Measurements from ENCODE around the gene PPP3CA.

Gene PPP3CA

DNA sequence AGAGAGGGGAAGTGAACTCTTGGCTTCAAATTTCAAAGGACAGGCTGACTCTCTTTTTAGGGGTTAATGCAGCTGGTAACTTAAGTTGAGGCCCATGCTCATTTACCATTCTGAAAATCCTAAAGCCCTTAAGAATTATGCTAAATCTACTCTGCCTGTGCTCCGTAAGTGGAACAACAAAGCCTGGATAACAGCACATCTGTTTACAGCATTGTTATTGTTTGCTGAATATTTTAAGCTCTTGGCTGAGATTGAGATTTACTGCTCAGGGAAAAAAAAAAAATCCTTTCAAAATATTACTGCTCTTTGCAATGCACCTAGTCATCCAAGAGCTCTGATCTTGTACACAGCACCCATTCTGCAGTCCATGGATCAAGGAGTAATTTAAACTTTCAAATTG lies 17.7 kb downstream of the PPP3CA start:
- no peak for DNase-seq

DNA sequence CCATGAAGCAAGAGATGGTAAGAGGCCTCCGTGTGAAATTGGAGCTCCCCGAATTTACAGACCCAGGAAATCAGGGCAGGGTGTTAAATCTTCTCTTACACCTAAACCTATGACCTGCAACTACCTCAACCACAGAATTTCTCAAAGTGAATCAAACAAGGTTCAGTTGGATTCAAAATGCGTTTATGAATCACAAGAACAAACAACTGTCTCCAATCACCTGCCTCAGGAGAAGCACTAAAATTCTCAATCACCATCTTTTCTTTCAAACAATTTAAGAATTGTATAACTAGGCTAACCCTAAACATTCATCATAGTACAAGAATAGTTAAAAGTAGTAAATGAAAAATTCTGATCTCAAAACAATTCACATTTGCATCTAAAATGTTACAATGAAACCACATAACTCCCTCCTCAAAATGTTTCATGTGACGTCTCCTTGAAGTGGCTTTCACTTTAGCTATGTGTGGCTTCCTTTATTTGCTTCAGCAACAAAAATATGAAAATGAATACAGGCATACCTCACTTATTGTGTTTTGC lies 19.2 kb downstream of the PPP3CA start:
- DNase-seq, result peak in 1 of 2 donors; percentile 59

DNA sequence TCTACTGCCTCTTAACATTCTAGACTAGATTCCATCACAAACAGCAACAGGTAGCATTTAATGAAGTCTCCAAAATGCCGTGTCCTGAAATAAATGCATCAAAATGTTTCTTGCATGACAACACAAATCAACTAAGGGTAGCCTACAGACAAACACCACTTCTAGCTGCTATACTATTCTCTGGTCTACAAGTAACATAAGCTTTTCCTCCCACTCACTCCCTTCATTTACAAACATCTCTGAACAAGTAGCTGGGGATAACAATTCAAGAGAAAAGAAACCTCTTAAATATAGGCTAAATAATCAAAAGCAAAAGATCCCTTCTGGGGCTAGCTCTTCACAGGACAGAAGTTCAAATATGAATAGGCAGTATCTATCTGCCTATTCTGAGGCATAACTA lies 20.8 kb downstream of the PPP3CA start:
- no peak for DNase-seq

DNA sequence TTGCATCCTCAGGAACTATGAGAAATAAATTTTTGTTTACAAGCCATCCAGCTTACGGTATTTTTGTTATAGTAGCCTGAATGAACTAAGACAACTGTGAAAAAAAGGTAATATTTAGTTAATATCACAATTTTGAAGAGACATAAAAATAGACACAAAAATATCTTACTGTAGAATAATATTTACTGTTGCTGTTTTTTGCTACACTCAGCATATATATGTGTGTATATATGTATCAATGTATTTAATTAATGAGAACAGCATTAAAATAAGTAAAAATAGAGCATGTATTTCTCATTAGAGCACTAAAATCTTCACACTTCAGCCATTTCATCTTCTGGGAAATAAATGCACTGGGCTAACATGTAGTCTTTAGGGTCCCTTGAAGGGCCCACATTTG lies 24.6 kb downstream of the PPP3CA start:
- no peak for DNase-seq

DNA sequence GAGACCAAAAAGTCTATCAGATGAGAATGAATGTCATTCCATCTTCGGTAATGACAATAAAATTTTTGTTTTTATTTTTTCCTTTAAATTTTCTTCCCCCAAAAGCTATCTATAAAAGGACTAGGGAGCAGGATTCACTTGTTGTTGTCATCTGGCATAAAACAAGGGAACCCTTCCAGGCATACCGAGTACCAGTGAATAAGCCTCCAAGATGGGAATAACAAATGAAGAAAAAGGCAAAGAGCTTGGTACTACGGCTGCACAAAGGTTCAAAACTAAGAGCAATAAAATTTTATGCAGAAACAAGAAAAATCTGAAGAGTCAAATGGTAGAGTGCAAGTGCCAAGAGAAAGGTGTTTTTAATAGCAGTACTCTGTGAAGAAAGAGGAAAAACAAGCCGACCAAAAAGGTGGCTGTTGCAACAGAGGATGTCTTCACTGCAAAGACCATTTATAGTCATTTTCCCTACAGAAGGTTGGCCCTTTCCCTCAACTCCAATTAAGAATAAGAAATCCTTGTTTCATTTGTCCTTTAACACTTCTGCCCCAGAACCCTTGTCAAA lies 25.8 kb downstream of the PPP3CA start:
- no peak for DNase-seq

DNA sequence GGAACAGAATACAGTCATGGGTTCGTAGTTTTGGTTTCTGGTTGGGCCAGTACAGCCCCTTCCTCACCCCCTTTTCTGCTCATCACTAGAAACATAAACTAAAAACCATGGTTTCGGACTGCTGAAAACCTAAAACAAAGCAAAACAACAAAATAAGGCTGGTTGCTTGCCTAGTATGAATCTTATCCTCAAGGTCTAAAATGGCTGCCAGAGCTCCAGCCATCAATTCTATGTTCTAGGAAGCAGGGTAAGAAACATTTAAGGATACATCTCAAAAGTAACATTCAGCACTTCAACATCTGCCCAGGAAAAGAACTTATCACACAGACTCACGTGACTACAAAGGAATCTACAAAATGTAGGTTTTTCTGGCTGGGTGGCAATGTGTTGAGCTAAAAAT lies 31.5 kb downstream of the PPP3CA start:
- DNase-seq, result no peak

DNA sequence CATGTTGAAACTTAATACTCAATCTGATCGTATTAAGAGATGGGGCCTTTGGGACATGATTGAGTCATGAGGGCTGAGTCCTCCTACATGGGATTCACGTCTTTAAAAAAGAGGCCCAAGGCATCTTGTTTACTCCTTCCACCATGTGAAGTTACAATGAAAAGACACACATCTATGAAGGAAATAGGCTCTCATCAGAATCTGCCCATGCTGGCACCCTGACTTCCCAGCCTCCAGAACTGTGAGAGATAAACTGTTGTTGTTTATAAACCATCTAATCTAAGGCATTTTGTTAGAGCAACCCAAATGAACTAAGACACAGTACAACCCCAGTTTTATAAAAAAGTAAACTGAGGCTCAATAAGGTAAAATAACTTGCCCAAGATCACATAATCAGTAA lies 32.3 kb downstream of the PPP3CA start:
- no peak for DNase-seq

DNA sequence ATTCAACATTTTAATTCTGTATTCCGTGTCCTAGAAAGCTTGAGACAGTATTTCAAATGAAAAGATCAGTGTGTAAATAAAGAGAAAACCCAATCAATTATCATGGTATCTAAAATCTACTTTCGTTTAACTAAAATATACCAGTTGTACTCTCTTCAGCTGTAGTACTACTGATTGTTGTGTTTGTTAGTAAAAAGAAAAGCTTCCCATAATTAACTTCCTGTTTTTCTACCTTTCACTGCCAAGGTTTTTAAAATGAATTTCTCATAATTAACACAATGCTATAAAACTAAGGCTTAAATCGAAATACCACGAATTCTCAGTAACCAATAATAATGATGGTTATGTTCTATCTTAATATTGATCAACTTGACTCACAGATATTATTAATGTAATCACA lies 37.4 kb downstream of the PPP3CA start:
- DNase-seq, result no peak

DNA sequence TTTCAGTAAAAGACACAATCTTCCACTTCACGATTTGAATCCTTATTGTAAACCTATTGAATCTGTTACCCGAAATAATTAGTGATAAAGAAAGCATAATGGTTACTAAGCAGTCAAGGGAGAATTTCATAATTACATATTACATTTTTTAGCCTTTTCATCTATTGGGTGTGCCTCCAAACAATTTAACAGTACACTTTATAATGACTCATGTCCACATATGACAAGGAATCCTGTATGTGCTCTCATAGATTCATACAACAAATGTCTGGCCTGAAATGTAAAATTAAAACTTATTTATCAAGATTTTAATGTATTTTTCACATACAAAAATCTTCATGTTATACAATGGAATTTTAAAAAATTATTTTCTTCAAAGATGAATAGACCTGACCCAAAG lies 39.4 kb downstream of the PPP3CA start:
- DNase-seq, result no peak

DNA sequence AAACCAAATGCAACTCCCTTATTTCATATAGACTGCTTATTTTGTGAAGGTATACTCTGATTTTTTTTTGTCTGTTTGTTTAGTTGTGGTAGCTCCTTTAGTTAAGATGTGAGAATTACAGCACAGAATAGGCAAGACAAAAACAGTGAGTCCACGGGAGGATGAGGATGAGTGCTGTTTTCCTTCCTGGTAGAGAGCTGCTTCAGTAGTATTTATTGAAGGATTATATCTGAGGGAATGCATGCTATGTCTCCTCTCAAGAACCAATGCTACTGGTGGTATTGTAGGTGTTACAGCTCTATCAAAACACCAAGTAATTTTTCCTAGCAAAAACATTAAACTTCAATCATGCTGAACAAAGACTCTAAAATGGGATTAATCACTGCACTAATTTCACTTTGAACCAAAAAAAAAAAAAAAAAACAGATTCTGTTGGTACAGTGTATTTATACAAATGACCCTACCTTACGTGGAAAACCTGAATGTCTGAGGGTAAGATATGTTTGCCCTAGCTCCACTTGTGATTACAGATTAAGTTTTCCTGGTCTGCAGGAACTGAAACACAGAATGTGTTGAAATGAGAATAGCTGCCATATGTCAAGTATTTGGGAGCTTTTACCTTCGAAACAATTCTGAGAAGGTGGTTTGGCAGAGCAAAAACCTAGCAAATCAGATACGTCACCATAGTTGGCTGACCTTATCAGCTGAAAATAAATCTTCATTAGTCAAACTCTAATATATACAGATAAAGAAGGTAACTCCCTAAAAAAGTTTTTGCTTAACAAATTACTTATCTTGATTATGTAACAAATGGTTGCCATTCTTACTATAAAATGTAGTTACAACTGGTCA lies 40.3 kb downstream of the PPP3CA start:
- no peak for DNase-seq

DNA sequence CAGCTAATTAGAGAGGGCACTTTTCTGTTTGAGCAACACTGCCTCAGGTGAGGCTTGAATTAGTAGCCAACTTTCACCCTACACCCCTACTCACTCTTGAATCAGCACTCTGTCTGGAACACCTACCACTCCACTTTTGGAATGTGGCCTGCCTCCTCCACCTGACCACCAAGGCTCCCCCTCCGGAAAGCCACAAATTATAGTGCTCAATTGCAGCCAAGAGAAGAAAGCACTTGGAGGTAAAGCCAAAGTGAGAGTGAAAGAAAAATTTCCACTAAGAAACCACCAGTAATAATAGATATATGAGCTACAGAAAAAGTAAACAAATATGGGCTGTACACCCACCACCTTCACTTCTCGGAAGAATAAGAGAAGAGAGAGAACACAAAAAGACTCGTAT lies 41.1 kb downstream of the PPP3CA start:
- DNase-seq, result no peak

DNA sequence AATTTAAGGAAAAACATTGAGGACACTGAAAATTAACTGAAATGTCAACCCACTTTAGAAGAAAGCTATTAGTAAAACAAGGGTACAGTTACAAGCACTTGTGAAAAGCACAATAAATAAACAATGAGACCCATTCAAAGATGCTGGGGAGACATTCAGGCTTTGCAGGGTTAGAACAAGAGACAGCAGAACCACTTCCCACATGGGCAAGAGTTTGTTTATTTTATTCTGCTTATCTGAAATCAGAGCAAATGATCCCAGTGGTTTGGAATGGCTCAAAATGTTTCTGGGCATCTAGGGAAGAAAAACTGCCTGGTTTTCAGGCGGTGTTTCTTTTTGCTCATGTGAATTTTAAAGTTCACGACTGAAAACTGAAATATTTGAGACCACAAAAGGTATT lies 42.4 kb downstream of the PPP3CA start:
- no peak for DNase-seq

DNA sequence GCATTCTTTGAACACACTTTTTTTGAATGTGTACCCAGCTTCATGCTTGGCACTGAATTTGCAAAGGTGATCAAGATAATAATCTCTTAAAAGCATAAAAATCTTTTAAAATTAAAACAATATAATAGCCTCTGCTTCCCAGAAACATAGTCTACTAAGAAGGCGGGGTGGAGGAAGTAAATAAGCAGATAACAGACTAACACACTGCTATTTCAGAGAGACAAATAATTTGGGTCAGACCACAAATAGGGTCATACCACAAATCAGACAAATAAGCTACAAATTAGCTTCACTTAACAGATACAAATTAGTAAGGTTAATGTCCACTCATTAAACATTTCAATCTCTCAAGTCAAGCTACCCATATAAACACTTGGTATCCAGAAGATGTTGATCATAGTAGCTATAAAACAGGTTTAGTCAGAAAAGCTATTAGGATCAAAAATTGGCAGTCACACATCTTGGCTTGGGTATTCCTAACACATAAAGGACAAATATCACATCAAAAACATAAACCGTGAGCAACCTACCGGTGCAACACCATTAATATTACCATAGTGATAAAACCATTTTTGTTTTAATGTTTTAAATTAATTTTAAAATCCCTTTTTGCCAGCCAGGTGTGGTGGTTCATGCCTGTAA lies 47.3 kb downstream of the PPP3CA start:
- no peak for DNase-seq

DNA sequence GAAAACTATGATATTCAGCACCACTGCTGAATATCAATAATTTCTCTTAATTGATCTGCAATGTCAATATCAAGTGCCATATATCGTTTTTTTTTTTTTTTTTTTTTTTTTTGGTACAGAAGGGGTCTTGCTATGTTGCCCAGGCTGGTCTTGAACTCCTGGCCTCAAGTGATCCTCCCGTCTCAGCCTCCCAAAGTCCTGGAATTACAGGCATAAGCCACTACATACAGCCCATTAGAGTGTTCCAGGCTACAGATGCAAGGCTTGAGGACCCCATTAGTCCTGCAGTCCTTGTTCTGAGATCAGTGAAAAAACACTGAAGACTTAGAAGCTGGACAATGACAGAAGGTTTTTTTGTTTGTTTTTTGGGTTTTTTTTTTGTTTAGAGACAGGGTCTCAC lies 48.3 kb downstream of the PPP3CA start:
- no peak for DNase-seq

DNA sequence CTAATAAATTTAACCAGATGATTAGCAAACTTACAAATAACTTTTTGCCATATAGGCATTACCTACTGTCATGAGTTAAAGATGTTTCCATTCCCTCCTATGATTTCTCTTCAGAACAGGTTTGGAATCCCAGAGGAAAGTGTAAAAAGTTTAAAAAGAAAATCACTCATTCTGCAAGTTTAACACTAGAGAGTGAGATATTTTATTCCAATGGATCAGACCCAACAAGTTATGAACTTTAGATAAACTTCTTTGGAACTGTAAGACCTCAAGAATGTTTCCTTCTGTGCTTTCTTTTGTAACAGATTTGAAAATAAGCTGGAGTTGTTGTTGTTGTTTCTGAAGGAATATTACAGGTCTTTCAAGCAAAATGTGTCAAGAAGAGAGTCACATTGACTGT lies 51.6 kb downstream of the PPP3CA start:
- DNase-seq, result no peak

DNA sequence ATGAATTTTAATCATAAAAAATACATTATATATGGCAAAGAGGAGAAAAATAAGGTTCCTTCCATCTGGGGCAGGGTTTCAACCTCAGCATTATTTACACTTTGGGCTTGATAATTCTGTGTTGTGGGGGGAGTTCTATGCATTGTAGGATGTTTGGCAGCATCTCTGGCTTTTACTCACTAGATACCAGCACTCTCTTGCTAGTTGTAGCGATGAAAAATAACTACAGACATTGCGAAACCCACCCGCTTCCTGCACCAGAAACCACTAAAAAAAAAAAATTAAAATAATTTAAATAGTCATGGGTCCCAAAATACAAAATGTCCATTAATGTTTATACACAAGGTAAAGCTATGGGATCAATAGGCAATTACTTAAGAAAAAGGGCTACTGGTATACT lies 52.7 kb downstream of the PPP3CA start:
- no peak for DNase-seq

DNA sequence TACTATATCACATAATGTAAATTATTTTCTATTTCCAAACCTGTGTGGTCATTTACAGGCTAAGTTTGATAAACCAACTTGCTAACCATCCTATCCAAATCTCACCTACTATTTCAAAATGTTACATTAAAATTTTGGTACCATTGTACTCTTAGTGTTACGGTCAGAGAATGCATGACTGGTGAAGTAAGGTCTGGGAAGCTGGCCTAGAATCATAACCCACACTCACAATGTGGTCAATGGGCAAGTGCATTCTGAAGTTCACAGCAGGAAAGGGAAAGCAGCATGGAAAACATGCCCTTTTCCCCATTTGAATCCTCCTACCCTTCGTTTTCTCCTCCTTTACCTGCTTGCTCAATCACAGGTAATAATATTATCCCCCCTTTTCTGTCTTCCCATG lies 54.4 kb downstream of the PPP3CA start:
- no peak for DNase-seq

DNA sequence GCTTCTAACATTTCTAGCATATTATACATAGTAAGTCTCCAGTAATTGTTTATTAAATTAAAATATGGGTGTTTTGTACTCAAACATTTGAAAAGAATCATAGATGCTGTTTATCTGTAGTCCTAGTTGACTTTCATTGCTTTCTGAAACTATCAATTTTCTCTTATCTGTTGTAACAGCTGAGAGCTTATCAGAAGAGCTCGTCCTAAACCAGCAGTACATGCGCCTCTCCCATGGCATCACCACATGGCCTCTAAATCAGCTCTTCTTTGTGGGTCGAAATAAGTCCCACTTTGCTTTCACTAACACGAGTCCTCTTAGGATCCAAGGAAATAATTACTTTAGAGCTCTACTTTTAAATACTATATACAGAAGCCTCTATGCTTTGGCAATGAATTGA lies 55.1 kb downstream of the PPP3CA start:
- no peak for DNase-seq

DNA sequence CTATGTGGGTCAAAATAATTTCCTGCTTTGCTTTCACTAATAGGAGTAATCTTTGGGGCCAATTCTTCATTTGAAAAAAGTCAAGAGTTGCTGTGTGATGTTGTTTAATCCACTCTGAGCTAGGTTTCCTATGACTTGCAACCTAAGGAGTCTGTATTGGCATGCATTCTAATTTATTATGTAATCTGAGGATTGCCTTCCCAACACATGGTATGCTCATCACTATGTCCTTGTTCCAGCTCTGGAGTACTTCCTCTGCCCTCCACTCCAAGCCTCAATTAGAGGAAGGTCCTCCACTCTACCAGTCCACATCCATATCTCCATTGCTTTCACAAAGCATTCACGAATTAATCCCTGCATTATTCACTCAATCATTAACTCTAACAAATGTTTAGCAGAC lies 56.1 kb downstream of the PPP3CA start:
- DNase-seq, result no peak

DNA sequence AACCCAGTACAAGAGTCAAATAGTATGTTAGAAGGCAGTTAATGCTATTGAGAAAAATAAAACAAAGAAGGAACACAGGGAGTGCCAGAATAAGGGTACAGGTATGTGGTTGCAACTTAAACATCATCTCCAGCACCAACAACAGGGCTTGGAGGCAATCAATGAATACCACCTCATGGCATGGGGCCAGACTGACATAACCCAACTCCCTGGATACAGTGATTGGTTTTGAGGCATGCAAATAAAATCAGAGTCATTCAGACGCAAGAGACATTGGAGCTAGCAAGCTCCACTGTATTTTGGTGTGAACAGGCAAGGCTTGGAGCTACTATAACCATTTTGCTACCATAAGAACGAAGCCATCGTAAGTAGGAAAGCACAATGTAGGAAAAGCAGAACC lies 56.7 kb downstream of the PPP3CA start:
- no peak for DNase-seq

DNA sequence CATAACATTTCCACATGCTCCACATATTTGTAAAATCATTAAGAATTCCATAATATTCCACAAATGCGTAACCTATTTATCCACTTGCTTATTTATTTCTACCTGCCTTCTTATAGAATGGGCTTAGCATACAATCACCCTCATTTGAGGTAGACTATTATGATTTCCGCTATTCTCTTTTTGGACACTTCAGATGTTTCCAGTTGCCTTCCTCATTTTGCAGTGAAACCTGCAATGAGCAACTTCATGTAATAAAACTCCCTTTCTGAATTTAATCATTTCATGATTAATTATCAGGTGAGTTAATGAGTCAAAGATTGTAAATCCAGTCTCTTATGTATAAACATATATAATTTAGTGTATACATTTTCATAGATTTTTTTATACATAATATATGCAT lies 58.0 kb downstream of the PPP3CA start:
- no peak for DNase-seq

DNA sequence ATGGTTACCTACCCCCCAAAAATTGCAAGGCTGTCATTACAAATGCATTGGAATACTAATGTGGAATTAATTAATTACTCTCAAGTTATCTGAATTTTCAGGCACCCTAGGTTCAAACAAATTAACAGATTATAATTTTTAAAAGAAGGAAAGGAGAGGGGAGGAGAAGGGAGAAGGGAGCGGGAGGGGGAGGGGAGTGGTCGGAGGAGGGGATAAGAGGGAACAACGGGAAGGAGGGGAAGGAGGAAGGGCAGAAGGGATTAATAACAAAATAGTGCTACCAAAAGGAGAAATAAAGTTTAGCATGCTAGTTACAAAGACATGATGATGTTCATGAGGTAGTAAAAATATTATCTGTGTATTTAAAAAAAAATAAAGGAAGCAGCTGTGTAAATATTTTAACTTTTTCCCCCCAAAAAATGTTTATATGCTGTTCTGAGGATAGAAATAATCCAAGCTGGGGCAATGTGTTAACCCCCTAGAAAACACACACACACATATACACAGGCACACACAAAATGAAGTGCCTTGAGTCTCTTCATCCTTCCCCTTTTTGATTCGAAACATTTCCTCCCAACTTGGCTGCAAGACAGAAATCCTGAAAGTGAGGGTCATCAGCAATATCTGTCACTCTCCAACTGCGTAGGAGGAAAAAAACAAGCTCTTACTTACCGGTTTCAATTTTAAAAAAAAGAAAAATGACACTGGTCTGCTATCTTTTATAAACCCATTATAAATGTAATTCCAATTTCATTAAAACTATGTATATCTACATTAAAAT lies 58.8 kb downstream of the PPP3CA start:
- no peak for DNase-seq

DNA sequence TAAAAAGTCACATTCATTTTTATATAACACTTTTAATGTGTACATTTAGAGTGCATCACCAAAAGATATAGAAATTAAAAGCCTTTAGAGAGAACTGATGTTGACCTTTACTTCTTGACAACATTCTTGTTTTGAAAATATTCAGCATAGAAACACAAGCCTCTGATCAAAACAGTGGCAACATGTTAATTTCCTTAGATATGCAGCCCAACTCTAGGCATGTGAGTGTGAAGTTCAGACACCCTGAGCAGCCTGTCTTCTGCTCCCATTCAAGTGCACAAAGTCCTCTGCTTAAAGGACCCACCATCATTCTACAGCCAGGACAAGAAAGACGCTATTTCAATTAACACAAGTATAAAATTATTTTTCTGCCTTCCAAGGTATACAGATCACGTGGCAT lies 60.0 kb downstream of the PPP3CA start:
- no peak for DNase-seq
